Measurements from ENCODE around the gene ABCA1.

DNA sequence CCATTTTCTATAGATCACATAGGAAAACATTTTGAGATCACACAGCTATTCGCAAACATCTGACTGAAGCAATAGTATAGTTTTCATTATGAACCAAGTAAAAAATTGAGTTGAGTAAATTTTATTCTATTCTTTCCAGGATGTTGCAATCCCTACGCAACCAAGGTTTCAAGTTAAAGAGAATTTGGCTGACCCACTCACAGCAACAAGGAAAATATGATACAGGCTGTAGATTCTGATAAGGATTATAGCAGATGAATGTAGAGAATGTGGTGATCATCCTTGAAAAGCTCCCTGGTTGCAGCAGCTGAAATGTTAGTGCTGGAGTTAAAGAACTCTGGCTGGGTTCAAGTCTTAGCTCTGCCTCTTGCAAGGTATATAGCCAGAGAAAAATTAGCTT, 4.7 kb downstream of the ABCA1 start:
- TF ChIP-seq, protein P1, sequence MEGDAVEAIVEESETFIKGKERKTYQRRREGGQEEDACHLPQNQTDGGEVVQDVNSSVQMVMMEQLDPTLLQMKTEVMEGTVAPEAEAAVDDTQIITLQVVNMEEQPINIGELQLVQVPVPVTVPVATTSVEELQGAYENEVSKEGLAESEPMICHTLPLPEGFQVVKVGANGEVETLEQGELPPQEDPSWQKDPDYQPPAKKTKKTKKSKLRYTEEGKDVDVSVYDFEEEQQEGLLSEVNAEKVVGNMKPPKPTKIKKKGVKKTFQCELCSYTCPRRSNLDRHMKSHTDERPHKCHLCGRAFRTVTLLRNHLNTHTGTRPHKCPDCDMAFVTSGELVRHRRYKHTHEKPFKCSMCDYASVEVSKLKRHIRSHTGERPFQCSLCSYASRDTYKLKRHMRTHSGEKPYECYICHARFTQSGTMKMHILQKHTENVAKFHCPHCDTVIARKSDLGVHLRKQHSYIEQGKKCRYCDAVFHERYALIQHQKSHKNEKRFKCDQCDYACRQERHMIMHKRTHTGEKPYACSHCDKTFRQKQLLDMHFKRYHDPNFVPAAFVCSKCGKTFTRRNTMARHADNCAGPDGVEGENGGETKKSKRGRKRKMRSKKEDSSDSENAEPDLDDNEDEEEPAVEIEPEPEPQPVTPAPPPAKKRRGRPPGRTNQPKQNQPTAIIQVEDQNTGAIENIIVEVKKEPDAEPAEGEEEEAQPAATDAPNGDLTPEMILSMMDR (IDR thresholded peaks at IDR 0.05; ENCODE audit: low read depth, low read length), result no peak
- TF ChIP-seq EZH2phosphoT487 (IDR thresholded peaks at IDR 0.05; ENCODE audit: low read depth), result no peak

All from OCI-LY3 (cell line).